ENCODE results near the gene BRS3.

- TF ChIP-seq CTCF (IDR thresholded peaks at IDR 0.05) (no peak), EP300 (IDR thresholded peaks at IDR 0.05) (no peak), POLR2A (IDR thresholded peaks at IDR 0.05; ENCODE audit: low read depth) (no peak), POLR2AphosphoS5 (IDR thresholded peaks at IDR 0.05) (no peak)
Measured at GRCh38 chrX:136523770-136524169, 36.0 kb downstream of the BRS3 start.

All from esophagus muscularis mucosa (tissue), 4 donors.